Measurements from ENCODE around the gene HSPA14. TPM values are rescaled to one million over a fixed set of nuclear protein-coding genes. Genes with fewer than 3 reads are reported as not detected.

The HSPA14 gene
- polyA plus RNA-seq, 1 donor (not counting 4 experiments of a cell fraction or from before 2014, with no cell fraction given) = 29.5 TPM

GRCh38 chr10:14839305-14839695 is 1.2 kb downstream of the HSPA14 start:
- Histone ChIP-seq H3K9me1 (ENCODE audit: control insufficient read depth, extremely low read depth, insufficient read depth, low read length) (no peaks in the 10 kb centered on the region), H3K9ac (ENCODE audit: control insufficient read depth, extremely low read depth, insufficient read depth, low read length) (peak overlapping the region; percentile 96), H2AFZ (ENCODE audit: control insufficient read depth, low read length) (peak overlapping the region; percentile 96), H3K36me3 (ENCODE audit: control insufficient read depth in 2 of 2, extremely low read depth in 1 of 2, insufficient read depth in 2 of 2, low read length in 2 of 2) (peaks cover 15 to 29% of the 10 kb centered on the region in 2 experiments), H3K4me1 (ENCODE audit: control insufficient read depth, extremely low read depth, insufficient read depth, low read length) (peaks cover 12% of the 10 kb centered on the region), H3K4me2 (ENCODE audit: control insufficient read depth, extremely low read depth, insufficient read depth, low read depth, low read length) (peak overlapping the region; percentile 89), H4K20me1 (ENCODE audit: control insufficient read depth, extremely low read depth, insufficient read depth, low read length) (no peaks in the 10 kb centered on the region), H3K79me2 (ENCODE audit: control insufficient read depth, insufficient read depth, low read length) (peaks cover 50% of the 10 kb centered on the region), H3K27ac (ENCODE audit: control insufficient read depth, insufficient read depth, low read length) (peak overlapping the region; percentile 92), H3K27me3 (ENCODE audit: control insufficient read depth, extremely low read depth, insufficient read depth, low read length) (no peaks in the 10 kb centered on the region), H3K9me3 (ENCODE audit: control insufficient read depth, low read depth, low read length) (no peaks in the 10 kb centered on the region), H3K4me3 (ENCODE audit: control insufficient read depth in 2 of 3, extremely low read depth in 1 of 3, insufficient read depth in 2 of 3, low read depth in 1 of 3, low read length in 3 of 3) (peak overlapping the region; percentile 92 to 98 (median 95))
- TF ChIP-seq EZH2 (IDR thresholded peaks at IDR 0.05; ENCODE audit: low read length) (no peak), CTCF (optimal IDR thresholded peaks at IDR 0.05 in 1 of 3, IDR thresholded peaks at IDR 0.05 in 1 of 3, conservative IDR thresholded peaks at IDR 0.05 in 1 of 3; ENCODE audit: extremely low read depth in 1 of 3, insufficient read depth in 2 of 3, low read length in 3 of 3) (no peak)
- dilution Hi-C loops (cut with MboI; ENCODE audit: extremely low pct_ligation_motif_present, low sequenced_read_pairs) = no loop called here
- DNase-seq (ENCODE audit: low read depth, low spot score) (no peak), FAIRE-seq (no peak)

GRCh38 chr10:14840178-14840577 is 2.1 kb downstream of the HSPA14 start:
- Histone ChIP-seq H3K4me3 (ENCODE audit: control insufficient read depth in 2 of 3, extremely low read depth in 1 of 3, insufficient read depth in 2 of 3, low read depth in 1 of 3, low read length in 3 of 3) (no peak overlapping the region), H3K36me3 (ENCODE audit: control insufficient read depth in 2 of 2, extremely low read depth in 1 of 2, insufficient read depth in 2 of 2, low read length in 2 of 2) (peaks cover 15 to 31% of the 10 kb centered on the region in 2 experiments), H3K27ac (ENCODE audit: control insufficient read depth, insufficient read depth, low read length) (no peak overlapping the region), H3K79me2 (ENCODE audit: control insufficient read depth, insufficient read depth, low read length) (peaks cover 53% of the 10 kb centered on the region), H4K20me1 (ENCODE audit: control insufficient read depth, extremely low read depth, insufficient read depth, low read length) (no peaks in the 10 kb centered on the region), H2AFZ (ENCODE audit: control insufficient read depth, low read length) (no peak overlapping the region), H3K9ac (ENCODE audit: control insufficient read depth, extremely low read depth, insufficient read depth, low read length) (no peak overlapping the region), H3K9me3 (ENCODE audit: control insufficient read depth, low read depth, low read length) (no peaks in the 10 kb centered on the region), H3K27me3 (ENCODE audit: control insufficient read depth, extremely low read depth, insufficient read depth, low read length) (no peaks in the 10 kb centered on the region), H3K4me2 (ENCODE audit: control insufficient read depth, extremely low read depth, insufficient read depth, low read depth, low read length) (no peak overlapping the region), H3K9me1 (ENCODE audit: control insufficient read depth, extremely low read depth, insufficient read depth, low read length) (no peaks in the 10 kb centered on the region), H3K4me1 (ENCODE audit: control insufficient read depth, extremely low read depth, insufficient read depth, low read length) (peaks cover 12% of the 10 kb centered on the region)
- dilution Hi-C loops (cut with MboI; ENCODE audit: extremely low pct_ligation_motif_present, low sequenced_read_pairs) = no loop called here
- no peak for DNase-seq (ENCODE audit: low read depth, low spot score)
- no peak for FAIRE-seq
- TF ChIP-seq CTCF (optimal IDR thresholded peaks at IDR 0.05 in 1 of 3, IDR thresholded peaks at IDR 0.05 in 1 of 3, conservative IDR thresholded peaks at IDR 0.05 in 1 of 3; ENCODE audit: extremely low read depth in 1 of 3, insufficient read depth in 2 of 3, low read length in 3 of 3) (no peak), EZH2 (IDR thresholded peaks at IDR 0.05; ENCODE audit: low read length) (no peak)
